A549 treated with Mapracorat at 1 μM for 4 hours (cell line): ENCODE results near the gene NNAT. TPM values are rescaled to one million over a fixed set of nuclear protein-coding genes. Genes with fewer than 3 reads are reported as not detected.

Experiments
- total RNA-seq: library from RNA; stranded (reverse); fragments of 200-300 nt; extraction: Qiagen RNA extraction; gene quantifications from 5 replicates; pipeline ENCODE4 v1.2.3, GENCODE V29; 2022

NNAT gene
- total RNA-seq = not detected in 5 replicates

GRCh38 chr20:37521061-37521771 is at the start of gene NNAT:
NNAT (plus strand) TSS chr20:37521250; CDS start chr20:37521332, 82 bp downstream.

GRCh38 chr20:37527638-37528445 is 6.8 kb downstream of the NNAT start, which contains the start of gene BLCAP:
BLCAP (minus strand) TSS chr20:37527876; CDS start chr20:37519174, 8,702 bp downstream.

Other genes with a start within 250 kb of the NNAT start
- gene MANBAL, start 231.6 kb upstream of the NNAT start, total RNA-seq = 82.6 to 96.6 TPM (median 91.9 TPM) in 5 replicates
- 108 to 144 TPM (median 137 TPM) in 5 replicates for gene SRC, start 175.1 kb upstream of the NNAT start, total RNA-seq
- gene BLCAP, start 6.6 kb downstream of the NNAT start, total RNA-seq = 43.7 to 54.7 TPM (median 49.6 TPM) in 5 replicates
- gene CTNNBL1, start 172.8 kb downstream of the NNAT start, total RNA-seq = 56.2 to 69.6 TPM (median 66.2 TPM) in 5 replicates